ENCODE measurements around the gene IGSF22. TPM values are rescaled to one million over a fixed set of nuclear protein-coding genes. Genes with fewer than 3 reads are reported as not detected.
A peak's percentile ranks its signal among the peaks of the same experiment; 100 is the strongest.

Gene IGSF22
- total and polyA plus RNA-seq, 9 of the 15 experiments (the other 6 are each of a cell fraction or from before 2014, with no cell fraction given): not detected

DNA sequence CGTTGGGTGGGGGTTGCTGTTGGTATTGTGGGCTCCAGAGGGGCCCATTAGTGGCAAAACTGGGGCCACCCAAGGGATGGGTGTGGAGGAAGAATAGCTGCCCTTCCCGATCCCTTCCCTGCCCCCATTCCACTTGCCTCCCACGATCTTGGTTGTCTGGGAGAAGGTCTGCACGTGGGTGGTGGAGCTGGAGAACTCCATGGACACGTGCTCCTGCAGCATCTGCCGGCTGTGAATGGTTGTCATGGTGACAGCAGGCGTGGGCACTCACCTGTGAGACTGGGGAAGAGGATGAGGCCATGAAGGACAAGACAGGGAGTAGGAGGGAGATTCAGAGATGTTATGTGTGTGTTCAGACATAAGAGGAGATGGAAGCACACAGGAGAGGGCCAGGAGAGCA is 2.0 kb downstream of the IGSF22 start:
- H3K27ac ChIP-seq (ENCODE audit: extremely low read depth, low read depth, low read length): no peak overlapping the region
- 1% methylated on average over 7 of the region's 7 CpGs for WGBS (ENCODE audit: insufficient coverage, low coverage, missing lambda C conversion rate)
- TF ChIP-seq JUN (IDR thresholded peaks at IDR 0.05; ENCODE audit: borderline replicate concordance, low read depth, low read length) (no peak), JUN (CRISPR knock-in tag; IDR thresholded peaks at IDR 0.05; ENCODE audit: borderline replicate concordance) (no peak), RFX1 (IDR thresholded peaks at IDR 0.05) (peak; percentile 76)
- TF ChIP-seq, protein P1, sequence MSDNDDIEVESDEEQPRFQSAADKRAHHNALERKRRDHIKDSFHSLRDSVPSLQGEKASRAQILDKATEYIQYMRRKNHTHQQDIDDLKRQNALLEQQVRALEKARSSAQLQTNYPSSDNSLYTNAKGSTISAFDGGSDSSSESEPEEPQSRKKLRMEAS (CRISPR knock-in tag; IDR thresholded peaks at IDR 0.05): 0 out of 2 replicates have a peak, but pooled peaks have one; percentile 18
- no peak overlapping the region for H3K4me2 ChIP-seq (ENCODE audit: insufficient read depth, low read length)
- no peaks in the 10 kb centered on the region for H3K9me3 ChIP-seq (replicated peaks; ENCODE audit: control insufficient read depth, insufficient read depth, low read depth, low read length)
- H2AFZ ChIP-seq (ENCODE audit: low read depth, low read length): no peak overlapping the region
- no peak overlapping the region for H3K4me3 ChIP-seq
- H3K4me1 ChIP-seq (replicated peaks in 1 of 2; ENCODE audit: control insufficient read depth in 2 of 2, insufficient read depth in 2 of 2, low read length in 2 of 2): peaks cover 2 to 14% of the 10 kb centered on the region in 2 experiments; a peak in 3 of 5 replicates
- ChIA-PET POLR2A (interaction anchor here (0.6 to 0.9 kb wide), 2 partner anchors 26 to 89 kb away, joined by 3 read pairs; partner anchors contain the start of genes SPTY2D1 and TMEM86A), CTCF (ENCODE audit: low intra/inter-chr PET ratio) (no interaction called here)
- H3K9ac ChIP-seq (ENCODE audit: insufficient read depth in 1 of 2, low read depth in 2 of 2, low read length in 2 of 2): no peak overlapping the region
- no peaks in the 10 kb centered on the region for H3K36me3 ChIP-seq (ENCODE audit: control insufficient read depth, insufficient read depth, low read length)
- H3K9me1 ChIP-seq (ENCODE audit: control insufficient read depth, insufficient read depth, low read length): no peaks in the 10 kb centered on the region
- intact Hi-C loops (cut with micrococcal nuclease): no loop called here
- peaks cover 3 to 36% of the 10 kb centered on the region in 2 experiments; a peak in 3 of 5 replicates for H3K27me3 ChIP-seq (ENCODE audit: control insufficient read depth in 2 of 2, insufficient read depth in 2 of 2, low read length in 2 of 2)
- DNase-seq (ENCODE audit: extremely low read depth in 1 of 4, low spot score in 3 of 4) (no peak), FAIRE-seq (no peak), ATAC-seq (no peak)
- BruUV-seq (replicated peaks): no TSS peak
- in situ Hi-C loops (cut with MboI): no loop called here
- no peaks in the 10 kb centered on the region for H3K79me2 ChIP-seq (ENCODE audit: control insufficient read depth, insufficient read depth, low read length)
- H4K20me1 ChIP-seq (replicated peaks; ENCODE audit: control insufficient read depth, insufficient read depth, low read length): no peaks in the 10 kb centered on the region

DNA sequence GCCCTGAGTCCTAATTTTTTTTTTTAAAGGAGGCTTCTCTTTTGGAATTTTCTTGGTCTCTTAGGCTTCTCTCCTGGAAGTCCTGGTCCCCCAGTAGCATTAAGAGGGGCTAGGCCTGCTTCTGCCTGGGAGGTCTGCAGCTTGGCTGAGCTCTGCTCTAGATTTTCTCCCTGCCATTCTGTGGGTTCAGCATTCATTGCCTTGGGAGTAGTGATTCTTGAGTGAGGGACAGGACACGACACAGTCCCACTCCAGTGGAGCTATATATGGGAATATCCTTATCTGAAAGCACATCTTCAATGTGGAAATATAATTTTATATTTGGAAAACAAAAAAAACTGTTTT is 3.7 kb downstream of the IGSF22 start:
- H3K27me3 ChIP-seq (ENCODE audit: control insufficient read depth in 2 of 2, insufficient read depth in 2 of 2, low read length in 2 of 2): peaks cover 6 to 37% of the 10 kb centered on the region in 2 experiments
- no TSS peak for BruUV-seq (replicated peaks)
- no peak overlapping the region for H3K27ac ChIP-seq (ENCODE audit: extremely low read depth, low read depth, low read length)
- H3K79me2 ChIP-seq (ENCODE audit: control insufficient read depth, insufficient read depth, low read length): no peaks in the 10 kb centered on the region
- in situ Hi-C loops (cut with MboI) (no loop called here), intact Hi-C loops (cut with micrococcal nuclease) (no loop called here)
- H3K4me3 ChIP-seq: no peak overlapping the region
- H3K4me2 ChIP-seq (ENCODE audit: insufficient read depth, low read length): peak overlapping the region; percentile 82; the same call in 1 of the 2 replicates
- DNase-seq (ENCODE audit: extremely low read depth in 1 of 4, low spot score in 3 of 4) (no peak), ATAC-seq (no peak), FAIRE-seq (no peak)
- no peaks in the 10 kb centered on the region for H3K9me3 ChIP-seq (replicated peaks; ENCODE audit: control insufficient read depth, insufficient read depth, low read depth, low read length)
- no peak overlapping the region for H2AFZ ChIP-seq (ENCODE audit: low read depth, low read length)
- ChIA-PET CTCF (ENCODE audit: low intra/inter-chr PET ratio) (interaction anchor here (0.6 to 0.7 kb wide), 3 partner anchors 53 to 992 kb away, joined by 3 to 4 read pairs (median 3); no protein-coding TSS in a partner anchor), POLR2A (interaction anchor here (0.6 to 1.1 kb wide), 6 partner anchors 13 to 27 kb away, joined by 3 to 5 read pairs (median 3); partner anchors contain the start of gene TMEM86A)
- H3K36me3 ChIP-seq (ENCODE audit: control insufficient read depth, insufficient read depth, low read length): no peaks in the 10 kb centered on the region
- H4K20me1 ChIP-seq (replicated peaks; ENCODE audit: control insufficient read depth, insufficient read depth, low read length): no peaks in the 10 kb centered on the region
- peaks cover 2 to 14% of the 10 kb centered on the region in 2 experiments; a peak in 3 of 5 replicates for H3K4me1 ChIP-seq (replicated peaks in 1 of 2; ENCODE audit: control insufficient read depth in 2 of 2, insufficient read depth in 2 of 2, low read length in 2 of 2)
- TF ChIP-seq PCBP2 (IDR thresholded peaks at IDR 0.05; ENCODE audit: low read depth, low read length, poor library complexity, severe bottlenecking): no peak
- TF ChIP-seq, protein P2, sequence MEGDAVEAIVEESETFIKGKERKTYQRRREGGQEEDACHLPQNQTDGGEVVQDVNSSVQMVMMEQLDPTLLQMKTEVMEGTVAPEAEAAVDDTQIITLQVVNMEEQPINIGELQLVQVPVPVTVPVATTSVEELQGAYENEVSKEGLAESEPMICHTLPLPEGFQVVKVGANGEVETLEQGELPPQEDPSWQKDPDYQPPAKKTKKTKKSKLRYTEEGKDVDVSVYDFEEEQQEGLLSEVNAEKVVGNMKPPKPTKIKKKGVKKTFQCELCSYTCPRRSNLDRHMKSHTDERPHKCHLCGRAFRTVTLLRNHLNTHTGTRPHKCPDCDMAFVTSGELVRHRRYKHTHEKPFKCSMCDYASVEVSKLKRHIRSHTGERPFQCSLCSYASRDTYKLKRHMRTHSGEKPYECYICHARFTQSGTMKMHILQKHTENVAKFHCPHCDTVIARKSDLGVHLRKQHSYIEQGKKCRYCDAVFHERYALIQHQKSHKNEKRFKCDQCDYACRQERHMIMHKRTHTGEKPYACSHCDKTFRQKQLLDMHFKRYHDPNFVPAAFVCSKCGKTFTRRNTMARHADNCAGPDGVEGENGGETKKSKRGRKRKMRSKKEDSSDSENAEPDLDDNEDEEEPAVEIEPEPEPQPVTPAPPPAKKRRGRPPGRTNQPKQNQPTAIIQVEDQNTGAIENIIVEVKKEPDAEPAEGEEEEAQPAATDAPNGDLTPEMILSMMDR (IDR thresholded peaks at IDR 0.05 in 2 of 3, conservative IDR thresholded peaks at IDR 0.05 in 1 of 3; ENCODE audit: insufficient read depth in 2 of 3, low read depth in 1 of 3, low read length in 3 of 3): 0 out of 6 replicates have a peak, but pooled peaks of 1 of the 3 experiments have one; percentile 36
- peaks cover 3% of the 10 kb centered on the region for H3K9me1 ChIP-seq (ENCODE audit: control insufficient read depth, insufficient read depth, low read length)
- whole genome bisulfite sequencing (ENCODE audit: insufficient coverage, low coverage, missing lambda C conversion rate): 0% methylated on average over 1 of the region's 1 CpG
- no peak overlapping the region for H3K9ac ChIP-seq (ENCODE audit: insufficient read depth in 1 of 2, low read depth in 2 of 2, low read length in 2 of 2)

Data from K562 (cell line).